Stomach (tissue), 9 donors: ENCODE data around the gene GSG1L. TPM values are rescaled to one million over a fixed set of nuclear protein-coding genes. Genes with fewer than 3 reads are reported as not detected.

Experiments used
- DNase-seq, 2 donors: peaks; one replicate each; pipeline versions ENCODE4 v3.0.0 to v3.0.0-alpha.2; 2013 to 2019
- H3K27ac ChIP-seq, 5 donors: fragments of 200-600 bp in 4 of 5; sonication (generic) in 4 of 5; one replicate each; pipeline ENCODE4 v1.5.1; 2013 to 2019; ENCODE audit warnings: mild to moderate bottlenecking in 1 of 5, moderate library complexity in 1 of 5
- H3K27me3 ChIP-seq, 3 donors: fragments of 200-600 bp; sonication (generic); one replicate each; pipeline ENCODE4 v1.5.1; 2017 to 2019; ENCODE audit warnings: mixed run types in 1 of 3
- H3K36me3 ChIP-seq, 4 donors: fragments of 200-600 bp; sonication (generic); 1 replicate in 3 of 4; 2 replicates in 1 of 4; pipeline ENCODE4 v1.5.1; 2016 to 2019
- H3K4me1 ChIP-seq, 4 donors: fragments of 200-600 bp; sonication (generic); one replicate each; pipeline ENCODE4 v1.5.1; 2016 to 2019
- H3K4me3 ChIP-seq, 4 donors: fragments of 200-600 bp; sonication (generic) in 3 of 4; one replicate each; pipeline ENCODE4 v1.5.1; 2016 to 2019; ENCODE audit warnings: mild to moderate bottlenecking in 1 of 4
- H3K9me3 ChIP-seq, 4 donors: fragments of 200-600 bp; sonication (generic); one replicate each; pipeline ENCODE4 v1.5.1; 2016 to 2019
- CTCF ChIP-seq, 7 experiments: fragments of 450-650 bp in 4 of 7; fragments of 200-600 bp in 3 of 7; sonication (generic) in 3 of 7; IDR thresholded peaks; one replicate each; pipeline ENCODE4 v1.5.1; 2016 to 2019; ENCODE audit warnings: antibody characterized with exemption in 7 of 7, control low read depth in 2 of 7, mild to moderate bottlenecking in 1 of 7
- EP300 ChIP-seq: sonication (generic); formaldehyde crosslinking; IDR thresholded peaks from one replicate; pipeline ENCODE4 v1.6.1; 2017; ENCODE audit warnings: antibody characterized with exemption
- POLR2A ChIP-seq, 4 donors: fragments of 450-650 bp; IDR thresholded peaks; one replicate each; pipeline ENCODE4 v1.6.1; 2016; ENCODE audit warnings: antibody characterized with exemption in 4 of 4, control low read depth in 2 of 4, mild to moderate bottlenecking in 1 of 4, moderate library complexity in 1 of 4
- POLR2AphosphoS5 ChIP-seq, 3 donors: sonication (generic); formaldehyde crosslinking; IDR thresholded peaks; one replicate each; pipeline ENCODE4 v1.6.1; 2016; ENCODE audit warnings: antibody characterized with exemption in 3 of 3
- WGBS, 5 donors: extraction: QIAGEN DNeasy Blood & Tissue Kit in 3 of 5; methylation state at CpG; one replicate each; pipeline versions ENCODE4 v1.1.5 to v1.1.7; 2013 to 2018; 5-methylcytosine and 5-hydroxymethylcytosine counted together
- intact Hi-C: fragments of 100-400 bp; cut with DNase I; formaldehyde crosslinking; loops from one replicate; pipeline ENCODE4 v1.15.1; 2023; ENCODE audit warnings: low total_unique reads
- polyA plus RNA-seq, 3 donors: library from polyadenylated mRNA; stranded (reverse); fragments of 200-250 nt; gene quantifications; one replicate each; pipeline ENCODE4 v1.2.3, GENCODE V29; 2013
- total RNA-seq, 5 donors: library from RNA; depleted of rRNA; stranded (reverse); fragments of >200 nt; gene quantifications; one replicate each; pipeline versions ENCODE4 v1.1.0 to v1.2.3, GENCODE V29; 2014 to 2016
- donor health status: healthy with polysubstance abuse.
- donor health status: Bipolar disorder and iron deficiency.
- donor health status: healthy.

Gene GSG1L
- total and polyA plus RNA-seq, 8 donors: 0.06 TPM; not detected in 7

GRCh38 chr16:27822996-27823395 lies 240.5 kb downstream of the GSG1L start:
- DNase-seq: peak; percentile 27 to 74
- Histone ChIP-seq H3K9me3 (no peaks in the 10 kb centered on the region), H3K36me3 (no peaks in the 10 kb centered on the region), H3K27ac (peak overlapping the region in 4 of 5 donors; percentile 2 to 55 (median 40)), H3K4me3 (no peak overlapping the region), H3K4me1 (peaks cover 0 to 6% (median 0%) of the 10 kb centered on the region in 4 donors), H3K27me3 (peaks cover 0 to 24% (median 0%) of the 10 kb centered on the region in 3 donors)
- TF ChIP-seq POLR2A (IDR thresholded peaks at IDR 0.05) (no peak), POLR2AphosphoS5 (IDR thresholded peaks at IDR 0.05) (no peak), EP300 (no peak), CTCF (IDR thresholded peaks at IDR 0.05) (no peak)
- 26 to 52% (median 30%) methylated on average over 11 of the region's 11 CpGs for WGBS, 5 donors
- intact Hi-C loops: no loop called here

- Histone ChIP-seq H3K27ac (peak overlapping the region in 4 of 5 donors; percentile 2 to 55 (median 40)), H3K9me3 (no peaks in the 10 kb centered on the region), H3K4me3 (no peak overlapping the region), H3K27me3 (peaks cover 0 to 27% (median 0%) of the 10 kb centered on the region in 3 donors), H3K4me1 (peaks cover 0 to 6% (median 0%) of the 10 kb centered on the region in 4 donors), H3K36me3 (no peaks in the 10 kb centered on the region)
- DNase-seq: peak; percentile 25 to 28
- 22 to 32% (median 25%) methylated on average over 7 of the region's 7 CpGs for WGBS, 5 donors
- intact Hi-C loops: no loop called here
- TF ChIP-seq POLR2A (IDR thresholded peaks at IDR 0.05): no peak
- TF ChIP-seq EP300: no peak
- TF ChIP-seq POLR2AphosphoS5 (IDR thresholded peaks at IDR 0.05): no peak
- TF ChIP-seq CTCF (IDR thresholded peaks at IDR 0.05): no peak
Observed at GRCh38 chr16:27822529-27822928, 241.0 kb downstream of the GSG1L start.

GRCh38 chr16:27820646-27821345 lies 242.7 kb downstream of the GSG1L start:
- Histone ChIP-seq H3K27me3 (peaks cover 0 to 37% (median 0%) of the 10 kb centered on the region in 3 donors), H3K36me3 (no peaks in the 10 kb centered on the region), H3K4me3 (no peak overlapping the region), H3K9me3 (no peaks in the 10 kb centered on the region), H3K27ac (no peak overlapping the region), H3K4me1 (peaks cover 0 to 6% (median 0%) of the 10 kb centered on the region in 4 donors)
- no peak for DNase-seq
- WGBS, 5 donors: 85 to 87% (median 87%) methylated on average over 10 of the region's 10 CpGs
- TF ChIP-seq CTCF (IDR thresholded peaks at IDR 0.05): no peak
- no peak for TF ChIP-seq EP300
- TF ChIP-seq POLR2AphosphoS5 (IDR thresholded peaks at IDR 0.05): no peak
- TF ChIP-seq POLR2A (IDR thresholded peaks at IDR 0.05): no peak
- intact Hi-C loops: no loop called here

GRCh38 chr16:27819881-27820610 lies 243.5 kb downstream of the GSG1L start:
- WGBS, 5 donors: 87 to 90% (median 88%) methylated on average over 20 of the region's 20 CpGs
- H3K27me3 ChIP-seq: peaks cover 0 to 39% (median 0%) of the 10 kb centered on the region in 3 donors
- H3K4me3 ChIP-seq: no peak overlapping the region
- peaks cover 0 to 6% (median 0%) of the 10 kb centered on the region in 4 donors for H3K4me1 ChIP-seq
- H3K9me3 ChIP-seq: peaks cover 0 to 2% (median under 1%) of the 10 kb centered on the region in 4 donors
- TF ChIP-seq CTCF (IDR thresholded peaks at IDR 0.05) (no peak), POLR2A (IDR thresholded peaks at IDR 0.05) (no peak), EP300 (no peak), POLR2AphosphoS5 (IDR thresholded peaks at IDR 0.05) (no peak)
- no peaks in the 10 kb centered on the region for H3K36me3 ChIP-seq
- DNase-seq: no peak
- H3K27ac ChIP-seq: no peak overlapping the region
- intact Hi-C loops: no loop called here
